Gastrocnemius medialis (tissue), 4 donors: ENCODE data around the gene PAPOLA.

Experiments
- CTCF ChIP-seq, 5 experiments: fragments of 450-650 bp in 3 of 5; fragments of 200-600 bp in 2 of 5; sonication (generic) in 2 of 5; IDR thresholded peaks in 4 of 5; conservative IDR thresholded peaks in 1 of 5; 1 replicate in 4 of 5; 2 replicates in 1 of 5; pipeline ENCODE4 v1.5.1; 2016 to 2019; ENCODE audit warnings: antibody characterized with exemption in 5 of 5, mild to moderate bottlenecking in 3 of 5, moderate library complexity in 3 of 5
- POLR2A ChIP-seq, 2 donors: fragments of 450-650 bp; IDR thresholded peaks; one replicate each; pipeline ENCODE4 v1.6.1; 2017; ENCODE audit warnings: antibody characterized with exemption in 2 of 2, mild to moderate bottlenecking in 2 of 2, moderate library complexity in 2 of 2

- no peak for TF ChIP-seq CTCF (IDR thresholded peaks at IDR 0.05 in 4 of 5, conservative IDR thresholded peaks at IDR 0.05 in 1 of 5)
- no peak for TF ChIP-seq POLR2A (IDR thresholded peaks at IDR 0.05)
These were observed 31.9 kb upstream of the PAPOLA start for GRCh38 chr14:96470331-96470730.
